IMR-90 (cell line): ENCODE measurements around the gene FAM171A1. TPM values are rescaled to one million over a fixed set of nuclear protein-coding genes. Genes with fewer than 3 reads are reported as not detected.

Experiments used
- ATAC-seq: fragments of 200-7000 bp; cut with Tn5 transposase; 2 replicates; pipeline ENCODE4 v1.9.1; 2020; ENCODE audit warnings: low read depth, mild to moderate bottlenecking, moderate library complexity
- BruUV-seq: library from RNA; stranded (reverse); fragments of 400-500 nt; replicated peaks from 2 replicates; lab custom pipeline; 2021; lab: Mats Ljungman, UMichigan
- CTCF ChIA-PET: fragments of 300-600 bp; formaldehyde crosslinking; extraction: SDS; loops from one replicate; lab custom pipeline; 2021; ENCODE audit warnings: antibody characterized with exemption; lab: Yijun Ruan, JAX
- POLR2A ChIA-PET: fragments of 300-600 bp; sonication (Branson Sonifier 250); formaldehyde crosslinking; loops from one replicate; lab custom pipeline; 2022; ENCODE audit warnings: antibody characterized with exemption; ENCODE audit not compliant: unreplicated experiment; lab: Charles Lee
- DNase-seq: peaks from one replicate; pipeline ENCODE4 v3.0.0; 2013
- H2AFZ ChIP-seq: replicated peaks from 2 replicates; pipeline ENCODE3; 2013; ENCODE audit warnings: low read length, mild to moderate bottlenecking; ENCODE audit not compliant: poor library complexity
- H2AK5ac ChIP-seq: 2 replicates; pipeline ENCODE4 v1.6.1; 2013; ENCODE audit warnings: low read depth, low read length, inconsistent platforms
- H2AK9ac ChIP-seq: replicated peaks from 2 replicates; pipeline ENCODE3; 2013; ENCODE audit warnings: mild to moderate bottlenecking, low read depth, low read length, moderate library complexity; ENCODE audit not compliant: poor library complexity
- H2BK120ac ChIP-seq: 2 replicates; pipeline ENCODE4 v1.6.1; 2013; ENCODE audit warnings: low read depth, low read length, inconsistent platforms
- H2BK15ac ChIP-seq: 3 replicates; pipeline ENCODE4 v1.6.1; 2013; ENCODE audit warnings: low read depth, low read length, inconsistent platforms
- H2BK20ac ChIP-seq: 2 replicates; pipeline ENCODE4 v1.6.1; 2013; ENCODE audit warnings: low read depth, mild to moderate bottlenecking, inconsistent platforms, low read length, moderate library complexity
- H2BK5ac ChIP-seq: 2 replicates; pipeline ENCODE4 v1.6.1; 2013; ENCODE audit warnings: mild to moderate bottlenecking, low read depth, low read length, inconsistent platforms; ENCODE audit not compliant: poor library complexity, severe bottlenecking
- H3K14ac ChIP-seq: replicated peaks from 2 replicates; pipeline ENCODE4 v1.6.1; 2013; ENCODE audit warnings: low read depth, low read length, inconsistent platforms
- H3K18ac ChIP-seq: 2 replicates; pipeline ENCODE4 v1.6.1; 2013; ENCODE audit warnings: low read depth, low read length, control low read depth
- H3K23ac ChIP-seq: 2 replicates; pipeline ENCODE4 v1.6.1; 2013; ENCODE audit warnings: low read depth, low read length, inconsistent platforms
- H3K27ac ChIP-seq: 2 replicates; pipeline ENCODE4 v1.5.1; 2013; ENCODE audit warnings: mild to moderate bottlenecking, control low read depth, low read length; ENCODE audit not compliant: insufficient read depth
- H3K27me3 ChIP-seq: 2 replicates; pipeline ENCODE4 v1.6.1; 2013; ENCODE audit warnings: low read length; ENCODE audit not compliant: control insufficient read depth, insufficient read depth
- H3K36me3 ChIP-seq: 2 replicates; pipeline ENCODE4 v1.6.1; 2013; ENCODE audit warnings: low read length, mixed read lengths; ENCODE audit not compliant: control insufficient read depth, insufficient read depth
- H3K4ac ChIP-seq: 2 replicates; pipeline ENCODE4 v1.6.1; 2013; ENCODE audit warnings: low read depth, low read length, inconsistent platforms
- H3K4me1 ChIP-seq: 2 replicates; pipeline ENCODE4 v1.6.1; 2013; ENCODE audit warnings: low read length, mixed read lengths; ENCODE audit not compliant: control insufficient read depth, insufficient read depth
- H3K4me2 ChIP-seq: 2 replicates; pipeline ENCODE4 v1.6.1; 2013; ENCODE audit warnings: low read depth, mild to moderate bottlenecking, control low read depth, low read length, moderate library complexity
- H3K4me3 ChIP-seq: 2 replicates; pipeline ENCODE4 v1.5.1; 2013; ENCODE audit warnings: low read depth, mild to moderate bottlenecking, control low read depth, low read length, moderate library complexity; ENCODE audit not compliant: insufficient read depth
- H3K56ac ChIP-seq: 2 replicates; pipeline ENCODE4 v1.6.1; 2013; ENCODE audit warnings: low read length, inconsistent platforms; ENCODE audit not compliant: insufficient read depth; ENCODE audit errors: extremely low read depth
- H3K79me1 ChIP-seq, 2 experiments: 2 replicates each; pipeline ENCODE4 v1.6.1; 2013; ENCODE audit warnings: low read length in 2 of 2, inconsistent platforms in 1 of 2, low read depth in 1 of 2
- H3K9ac ChIP-seq: 2 replicates; pipeline ENCODE4 v1.6.1; 2013; ENCODE audit warnings: low read depth, low read length, control low read depth
- H3K9me1 ChIP-seq: 2 replicates; pipeline ENCODE4 v1.6.1; 2013; ENCODE audit warnings: low read length, inconsistent platforms; ENCODE audit not compliant: insufficient read depth
- H3K9me3 ChIP-seq: 2 replicates; pipeline ENCODE4 v1.6.1; 2013; ENCODE audit warnings: low read length; ENCODE audit not compliant: control insufficient read depth, insufficient read depth
- H4K20me1 ChIP-seq: 2 replicates; pipeline ENCODE4 v1.6.1; 2013; ENCODE audit warnings: low read length, inconsistent platforms; ENCODE audit not compliant: insufficient read depth
- H4K5ac ChIP-seq: 2 replicates; pipeline ENCODE4 v1.6.1; 2013; ENCODE audit warnings: mild to moderate bottlenecking, low read depth, low read length, control low read depth
- H4K8ac ChIP-seq, 2 experiments: 2 replicates each; pipeline ENCODE4 v1.6.1; 2013; ENCODE audit warnings: low read depth in 2 of 2, low read length in 2 of 2, control low read depth in 1 of 2, inconsistent platforms in 1 of 2
- H4K91ac ChIP-seq: 2 replicates; pipeline ENCODE4 v1.6.1; 2013; ENCODE audit warnings: low read depth, low read length, inconsistent platforms; ENCODE audit not compliant: insufficient read depth
- CEBPB ChIP-seq: IDR thresholded peaks from 2 replicates; pipeline ENCODE4 v1.6.1; 2012; ENCODE audit warnings: low read depth, low read length, improper control_type of control experiment
- CHD1 ChIP-seq: IDR thresholded peaks from 2 replicates; pipeline ENCODE4 v1.6.1; 2012; ENCODE audit warnings: low read depth, low read length, improper control_type of control experiment
- CTCF ChIP-seq: conservative IDR thresholded peaks from 2 replicates; pipeline ENCODE4 v1.5.1; 2012; ENCODE audit warnings: mild to moderate bottlenecking, low read depth, low read length, improper control_type of control experiment
- ELK1 ChIP-seq: fragments of 150-350 bp; IDR thresholded peaks from 2 replicates; pipeline ENCODE4 v1.6.1; 2016; ENCODE audit warnings: low read depth, mild to moderate bottlenecking, low read length, moderate library complexity, borderline replicate concordance
- MAFK ChIP-seq: IDR thresholded peaks from 2 replicates; pipeline ENCODE4 v1.6.1; 2012; ENCODE audit warnings: low read depth, low read length, improper control_type of control experiment
- MXI1 ChIP-seq: IDR thresholded peaks from 2 replicates; pipeline ENCODE4 v1.6.1; 2012; ENCODE audit warnings: low read depth, mild to moderate bottlenecking, low read length, moderate library complexity, borderline replicate concordance
- NFE2L2 ChIP-seq: fragments of 150-350 bp; IDR thresholded peaks from 2 replicates; pipeline ENCODE4 v1.6.1; 2016; ENCODE audit warnings: low read depth, mild to moderate bottlenecking, low read length
- POLR2A ChIP-seq: IDR thresholded peaks from 2 replicates; pipeline ENCODE4 v1.6.1; 2012; ENCODE audit warnings: mild to moderate bottlenecking, low read depth, low read length
- RFX5 ChIP-seq: IDR thresholded peaks from 2 replicates; pipeline ENCODE4 v1.8.0; 2012; ENCODE audit warnings: low read depth, mild to moderate bottlenecking, low read length, moderate library complexity
- WGBS, 2 experiments: methylation state at CpG; one replicate each; pipeline versions ENCODE4 v1.1.5 to v1.1.7; 2013; ENCODE audit warnings: missing lambda C conversion rate in 2 of 2; ENCODE audit not compliant: insufficient read length in 1 of 2; ENCODE audit errors: extremely low coverage in 2 of 2; 5-methylcytosine and 5-hydroxymethylcytosine counted together
- dilution Hi-C: fragments of 300-500 bp; cut with HindIII; formaldehyde crosslinking; loops from one replicate; pipeline ENCODE4 v1.14.3; 2018; ENCODE audit warnings: low sequenced_read_pairs; ENCODE audit not compliant: unreplicated experiment
- in situ Hi-C: fragments of 300-500 bp; cut with MboI; formaldehyde crosslinking; loops from 3 replicates; pipeline ENCODE4 v1.14.3; 2019; ENCODE audit warnings: low sequenced_read_pairs, inconsistent platforms, mixed read lengths
- intact Hi-C: fragments of 100-400 bp; cut with micrococcal nuclease; formaldehyde crosslinking; loops from 2 replicates; pipeline ENCODE4 v1.10.0; 2022
- polyA plus RNA-seq, 3 experiments: library from polyadenylated mRNA; depleted of rRNA; stranded (reverse); fragments of >200 nt; gene quantifications; 2 replicates each; pipeline ENCODE4 v1.2.3, GENCODE V29; 2012; ENCODE audit warnings: low replicate concordance in 1 of 3
- total RNA-seq: library from RNA; depleted of rRNA; stranded (reverse); fragments of >200 nt; gene quantifications from 2 replicates; pipeline ENCODE4 v1.2.3, GENCODE V29; 2012

Gene FAM171A1
- total and polyA plus RNA-seq, 2 of the 4 experiments (the other 2 are of a cell fraction) = 20.3 to 30.6 TPM

GRCh38 chr10:15349112-15349511 is 22.0 kb downstream of the FAM171A1 start:
- H3K9ac ChIP-seq = no peak overlapping the region

More at GRCh38 chr10:15349112-15349511, 22.0 kb downstream of the FAM171A1 start:
- Histone ChIP-seq H2BK120ac (no peak overlapping the region), H3K4me1 (peaks cover 1% of the 10 kb centered on the region; the same call in 1 of the 2 replicates), H2BK20ac (no peak overlapping the region), H3K9me1 (peaks cover 3% of the 10 kb centered on the region), H4K91ac (no peak overlapping the region), H4K20me1 (peaks cover 18% of the 10 kb centered on the region; the same call in 1 of the 2 replicates), H3K27me3 (0 out of 2 replicates have a peak, but pooled peaks cover 2% of the 10 kb centered on the region), H4K8ac (no peak overlapping the region), H2BK15ac (no peak overlapping the region), H3K4me3 (no peak overlapping the region), H3K56ac (no peak overlapping the region), H2AFZ (no peak overlapping the region), H4K5ac (no peak overlapping the region), H3K4ac (no peak overlapping the region), H2AK9ac (no peak overlapping the region), H2AK5ac (no peak overlapping the region), H2BK5ac (no peak overlapping the region), H3K23ac (no peak overlapping the region), H3K18ac (no peak overlapping the region), H3K4me2 (peak overlapping the region; percentile 77), H3K27ac (no peak overlapping the region), H3K14ac (no peak overlapping the region), H3K36me3 (no peaks in the 10 kb centered on the region), H3K79me1 (peaks cover 15 to 50% of the 10 kb centered on the region in 2 experiments; a peak in 2 of 4 replicates), H3K9me3 (no peaks in the 10 kb centered on the region)
- no TSS peak for BruUV-seq
- CTCF ChIA-PET = interaction anchor here (1.2 kb wide), 1 partner anchor 22 kb away, joined by 4 read pairs; the partner anchor contains the start of gene FAM171A1
- no peak for TF ChIP-seq CTCF
- TF ChIP-seq CEBPB = no peak
- no peak for TF ChIP-seq CHD1
- TF ChIP-seq MAFK = no peak
- TF ChIP-seq POLR2A = no peak
- TF ChIP-seq RFX5 = no peak
- TF ChIP-seq NFE2L2 = no peak
- no peak for TF ChIP-seq MXI1
- no peak for TF ChIP-seq ELK1
- in situ Hi-C loops (no loop called here), dilution Hi-C loops (no loop called here), intact Hi-C loops (no loop called here)
- ATAC-seq = no peak
- no peak for DNase-seq
- 83% methylated on average over 1 of the region's 5 CpGs; no CpG with 5 or more reads in 1 of the 2 experiments for WGBS, 2 experiments
- POLR2A ChIA-PET = no interaction called here
